Adrenal gland (tissue), 12 donors: ENCODE measurements around the gene SAMD4A. TPM values are rescaled to one million over a fixed set of nuclear protein-coding genes. Genes with fewer than 3 reads are reported as not detected.

Source experiments
- DNase-seq, 7 donors: peaks; one replicate each; pipeline ENCODE4 v3.0.0-alpha.2; 2019 to 2020
- H3K27ac ChIP-seq, 5 donors: fragments of 200-600 bp; sonication (generic) in 4 of 5; 1 replicate in 3 of 5; 2 replicates in 2 of 5; pipeline versions ENCODE4 v1.5.1 to v1.8.0; 2016 to 2020; ENCODE audit warnings: mild to moderate bottlenecking in 1 of 5
- H3K27me3 ChIP-seq: fragments of 200-600 bp; 2 replicates; pipeline ENCODE4 v1.8.0; 2021
- H3K36me3 ChIP-seq, 2 donors: fragments of 200-600 bp; replicated peaks in 1 of 2; 1 replicate in 1 of 2; 2 replicates in 1 of 2; pipeline versions ENCODE4 v1.5.1 to v1.8.0; 2018 to 2022
- H3K4me1 ChIP-seq, 2 donors: fragments of 200-600 bp; replicated peaks in 1 of 2; 1 replicate in 1 of 2; 2 replicates in 1 of 2; pipeline versions ENCODE4 v1.5.1 to v1.8.0; 2018 to 2021
- H3K4me3 ChIP-seq, 4 donors: fragments of 200-600 bp; sonication (generic) in 3 of 4; one replicate each; pipeline ENCODE4 v1.5.1; 2016 to 2018
- H3K9me3 ChIP-seq, 3 donors: fragments of 200-600 bp; sonication (generic) in 1 of 3; replicated peaks in 1 of 3; 1 replicate in 2 of 3; 2 replicates in 1 of 3; pipeline versions ENCODE4 v1.5.1 to v1.8.0; 2016 to 2021
- CTCF ChIP-seq, 6 experiments: fragments of 450-650 bp in 4 of 6; fragments of 200-600 bp in 2 of 6; sonication (generic) in 1 of 6; IDR thresholded peaks; 1 replicate in 5 of 6; 2 replicates in 1 of 6; pipeline versions ENCODE4 v1.5.1 to v1.8.0; 2016 to 2021; ENCODE audit warnings: antibody characterized with exemption in 6 of 6, mild to moderate bottlenecking in 2 of 6, moderate library complexity in 1 of 6
- POLR2A ChIP-seq, 2 donors: fragments of 450-650 bp; IDR thresholded peaks; one replicate each; pipeline ENCODE4 v1.6.1; 2017; ENCODE audit warnings: antibody characterized with exemption in 2 of 2, mild to moderate bottlenecking in 2 of 2, moderate library complexity in 1 of 2
- WGBS, 4 donors: extraction: QIAGEN DNeasy Blood & Tissue Kit in 2 of 4; methylation state at CpG; one replicate each; pipeline versions ENCODE4 v1.1.5 to v1.1.7; 2013 to 2017; 5-methylcytosine and 5-hydroxymethylcytosine counted together
- intact Hi-C, 2 donors: fragments of 100-400 bp; cut with DNase I; formaldehyde crosslinking; loops; one replicate each; pipeline versions ENCODE4 v1.14.1 to v1.15.0; 2022 to 2023
- polyA plus RNA-seq, 3 donors: library from polyadenylated mRNA; stranded (reverse); fragments of 200-250 nt in 2 of 3; fragments of 350-450 nt in 1 of 3; fragmentation: Illumina TruSeq in 1 of 3; extraction: RNeasy Lipid Tissue Mini Kit (QIAGEN cat#74804) in 1 of 3; gene quantifications; one replicate each; pipeline ENCODE4 v1.2.3, GENCODE V29; 2013 to 2014
- total RNA-seq, 9 donors: library from RNA; depleted of rRNA in 4 of 9; stranded (reverse); fragments of >200 nt in 4 of 9; fragments of 120-200 nt in 1 of 9; fragmentation: NEBNext Ultra II Directional in 1 of 9; extraction: Animal tissue kit (Norgen Biotek cat#: 25700) in 1 of 9; gene quantifications; one replicate each; pipeline versions ENCODE4 v1.1.0 to v1.2.4, GENCODE V29; 2013 to 2023
- donor health status: healthy with polysubstance abuse.
- donor health status: Bipolar disorder and iron deficiency.
- donor health status: DM: yes; HTN: yes; CAD: no.
- donor health status: DM: no; HTN: no; CAD: no.
- donor health status: DM: no; HTN: no; CAD: no.
- donor health status: DM: yes; HTN: yes; CAD: no.

SAMD4A gene
- total and polyA plus RNA-seq, 12 donors = 2.2 to 13.2 (median 8.3) TPM

DNA sequence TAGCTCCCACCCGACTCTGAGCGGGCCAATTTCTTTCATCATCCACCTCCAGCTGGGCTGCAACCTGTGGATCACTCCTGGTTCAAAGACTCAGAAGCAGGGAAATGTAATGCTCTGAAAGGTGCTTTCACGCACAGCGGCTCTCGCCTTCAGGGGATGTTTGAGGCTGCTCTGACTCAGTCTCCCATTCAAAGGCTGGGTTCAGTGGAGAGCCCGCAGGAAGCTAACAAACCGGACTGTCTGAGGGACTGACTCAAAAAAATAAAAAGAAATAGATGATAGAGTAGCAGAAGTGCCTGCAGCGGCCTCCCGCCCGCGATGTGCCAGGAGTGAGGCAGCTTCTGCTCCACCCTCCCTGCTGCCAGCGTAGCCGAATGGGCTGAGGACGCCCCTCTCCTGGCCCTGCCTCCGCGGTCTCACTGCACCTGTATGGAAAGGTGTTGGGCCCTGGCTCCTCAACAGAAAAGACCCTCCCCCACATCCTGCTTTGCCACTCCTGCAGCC, 237.7 kb downstream of the SAMD4A start:
- Histone ChIP-seq H3K4me3 (no peak overlapping the region), H3K4me1 (no peaks in the 10 kb centered on the region), H3K36me3 (no peaks in the 10 kb centered on the region), H3K27me3 (no peaks in the 10 kb centered on the region), H3K27ac (no peak overlapping the region), H3K9me3 (no peaks in the 10 kb centered on the region)
- peak in 2 of 7 donors; percentile 17 to 49 for DNase-seq
- 76 to 81% (median 80%) methylated on average over 16 of the region's 16 CpGs for WGBS, 4 donors
- no peak for TF ChIP-seq CTCF (IDR thresholded peaks at IDR 0.05)
- TF ChIP-seq POLR2A (IDR thresholded peaks at IDR 0.05) = no peak
- intact Hi-C loops = loop anchor here (10.0 kb wide), 2 partner anchors 240 to 250 kb away; partner anchors contain the start of gene SAMD4A (in 1 of the 2)

- WGBS, 4 donors = 58 to 74% (median 61%) methylated on average over 6 of the region's 6 CpGs
- intact Hi-C loops = loop anchor here (10.0 kb wide), 2 partner anchors 240 to 250 kb away; partner anchors contain the start of gene SAMD4A (in 1 of the 2)
- no peak overlapping the region for H3K4me3 ChIP-seq
Observed at GRCh38 chr14:54805070-54805444, 238.1 kb downstream of the SAMD4A start.

GRCh38 chr14:54805445-54806322, 238.8 kb downstream of the SAMD4A start:
- no peak overlapping the region for H3K4me3 ChIP-seq
- no peaks in the 10 kb centered on the region for H3K4me1 ChIP-seq
- TF ChIP-seq POLR2A (IDR thresholded peaks at IDR 0.05) = no peak
- peak; percentile 80 to 97 (median 91) for TF ChIP-seq CTCF (IDR thresholded peaks at IDR 0.05)
- no peak overlapping the region for H3K27ac ChIP-seq
- no peaks in the 10 kb centered on the region for H3K27me3 ChIP-seq
- intact Hi-C loops = loop anchor here (10.0 kb wide), 2 partner anchors 241 to 251 kb away; partner anchors contain the start of gene SAMD4A (in 1 of the 2)
- H3K9me3 ChIP-seq = no peaks in the 10 kb centered on the region
- 33 to 49% (median 37%) methylated on average over 20 to 23 of the region's 23 CpGs for WGBS, 4 donors
- H3K36me3 ChIP-seq = no peaks in the 10 kb centered on the region
- peak; percentile 83 to 94 (median 85) for DNase-seq

More at GRCh38 chr14:54805070-54805444, 238.1 kb downstream of the SAMD4A start:
- Histone ChIP-seq H3K9me3 (no peaks in the 10 kb centered on the region), H3K36me3 (no peaks in the 10 kb centered on the region), H3K27ac (no peak overlapping the region), H3K27me3 (no peaks in the 10 kb centered on the region), H3K4me1 (no peaks in the 10 kb centered on the region)
- DNase-seq = no peak
- TF ChIP-seq POLR2A (IDR thresholded peaks at IDR 0.05) = no peak
- no peak for TF ChIP-seq CTCF (IDR thresholded peaks at IDR 0.05)

DNA sequence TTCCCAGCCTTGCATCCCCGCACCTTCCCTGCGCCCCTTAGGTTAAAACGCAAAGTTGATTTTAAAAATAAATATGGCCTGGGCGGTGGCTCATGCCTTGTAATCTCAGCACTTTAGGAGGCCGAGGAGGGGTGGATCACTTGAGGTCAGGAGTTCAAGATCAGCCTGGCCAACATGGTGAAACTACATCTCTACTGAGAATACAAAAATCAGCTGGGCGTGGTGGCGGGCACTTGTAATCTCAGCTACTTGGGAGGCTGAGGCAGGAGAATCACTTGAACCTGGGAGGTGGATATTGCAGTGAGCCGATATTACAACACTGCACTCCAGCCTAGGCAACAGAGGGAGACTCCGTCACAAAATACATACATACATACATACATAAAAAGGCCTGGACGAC, 239.7 kb downstream of the SAMD4A start:
- Histone ChIP-seq H3K27ac (no peak overlapping the region), H3K36me3 (no peaks in the 10 kb centered on the region), H3K27me3 (no peaks in the 10 kb centered on the region), H3K4me3 (no peak overlapping the region), H3K9me3 (no peaks in the 10 kb centered on the region), H3K4me1 (no peaks in the 10 kb centered on the region)
- TF ChIP-seq CTCF (IDR thresholded peaks at IDR 0.05) = no peak
- TF ChIP-seq POLR2A (IDR thresholded peaks at IDR 0.05) = no peak
- intact Hi-C loops = loop anchor here (10.0 kb wide), 2 partner anchors 242 to 252 kb away; partner anchors contain the start of gene SAMD4A (in 1 of the 2)
- peak in 1 of 7 donors; percentile 43 for DNase-seq
- 78 to 86% (median 80%) methylated on average over 10 of the region's 10 CpGs for WGBS, 4 donors
